ENCODE results near the gene ST6GAL2.

ST6GAL2 gene, protein sequence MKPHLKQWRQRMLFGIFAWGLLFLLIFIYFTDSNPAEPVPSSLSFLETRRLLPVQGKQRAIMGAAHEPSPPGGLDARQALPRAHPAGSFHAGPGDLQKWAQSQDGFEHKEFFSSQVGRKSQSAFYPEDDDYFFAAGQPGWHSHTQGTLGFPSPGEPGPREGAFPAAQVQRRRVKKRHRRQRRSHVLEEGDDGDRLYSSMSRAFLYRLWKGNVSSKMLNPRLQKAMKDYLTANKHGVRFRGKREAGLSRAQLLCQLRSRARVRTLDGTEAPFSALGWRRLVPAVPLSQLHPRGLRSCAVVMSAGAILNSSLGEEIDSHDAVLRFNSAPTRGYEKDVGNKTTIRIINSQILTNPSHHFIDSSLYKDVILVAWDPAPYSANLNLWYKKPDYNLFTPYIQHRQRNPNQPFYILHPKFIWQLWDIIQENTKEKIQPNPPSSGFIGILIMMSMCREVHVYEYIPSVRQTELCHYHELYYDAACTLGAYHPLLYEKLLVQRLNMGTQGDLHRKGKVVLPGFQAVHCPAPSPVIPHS

DNA sequence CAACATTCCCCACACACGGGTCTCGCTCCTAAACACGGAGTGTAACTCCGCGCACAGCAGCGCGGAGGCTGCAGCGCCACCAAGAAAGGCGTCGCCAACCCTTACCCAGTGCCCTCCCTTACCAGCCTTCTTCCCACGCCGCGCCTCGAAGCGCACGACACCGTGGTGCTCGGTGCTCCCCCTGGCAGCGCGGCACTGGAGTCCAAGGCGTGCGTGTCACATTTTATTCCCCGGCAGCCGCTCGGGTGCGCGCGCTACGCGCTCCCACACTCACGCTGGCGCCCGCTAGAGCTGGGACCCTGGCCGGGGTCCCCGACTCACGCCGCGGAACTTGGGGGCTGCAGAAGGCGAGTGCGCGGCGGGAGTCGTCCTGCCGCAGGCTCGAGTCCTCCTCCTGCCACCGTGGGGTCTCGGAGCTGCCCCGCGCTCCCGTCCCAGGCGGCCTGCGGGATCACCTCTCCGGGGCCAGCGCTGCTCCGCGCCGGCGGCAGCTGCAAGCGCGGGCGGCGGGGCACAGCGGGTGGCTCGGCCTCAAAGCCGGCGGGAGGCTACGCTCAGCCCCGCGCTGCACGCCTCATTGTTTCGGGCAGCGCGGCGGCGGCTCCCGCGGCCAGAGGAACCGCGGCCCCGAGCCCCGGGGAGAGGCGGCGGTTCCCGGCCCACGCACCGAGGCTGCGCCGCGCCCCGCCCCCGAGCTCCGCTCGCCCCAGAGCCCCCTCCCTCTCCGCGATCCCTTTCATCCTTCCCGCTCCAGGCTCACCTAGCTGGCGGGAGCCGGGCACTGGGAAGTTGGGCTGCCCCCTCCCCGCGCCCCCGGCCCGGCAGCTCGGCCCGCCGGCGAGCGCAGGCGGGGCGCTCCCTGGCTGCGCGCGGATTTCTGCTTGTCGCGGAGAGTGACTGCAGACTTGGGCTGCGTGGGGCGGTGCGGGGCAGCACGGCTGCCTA lies at the start of gene ST6GAL2:
Gene ST6GAL2 (minus strand): TSS at position 197 of the 945 bp plus-strand sequence. CDS start 42,190 bp downstream, outside the sequence.
- DNase-seq: no peak

DNA sequence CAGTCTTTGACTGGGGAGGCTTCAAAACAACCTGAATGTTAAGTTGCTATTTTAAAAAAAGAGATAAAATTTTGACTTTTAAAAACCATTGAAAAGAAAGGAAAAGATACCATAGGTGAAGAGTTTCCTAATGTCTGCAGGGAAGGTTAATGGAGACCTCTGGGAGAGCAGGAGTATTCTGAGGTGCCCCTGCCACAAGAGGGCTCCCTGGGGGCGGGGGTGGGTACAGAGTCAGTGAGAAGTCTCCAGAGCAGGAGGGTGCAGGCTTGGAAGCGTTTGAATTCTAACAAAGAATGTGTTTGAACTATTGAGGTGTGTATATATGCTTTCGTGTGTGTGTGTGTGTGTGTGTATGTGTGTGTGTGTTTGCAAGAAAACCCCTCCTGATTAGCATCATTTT lies 46.7 kb upstream of the ST6GAL2 start:
- DNase-seq: no peak

DNA sequence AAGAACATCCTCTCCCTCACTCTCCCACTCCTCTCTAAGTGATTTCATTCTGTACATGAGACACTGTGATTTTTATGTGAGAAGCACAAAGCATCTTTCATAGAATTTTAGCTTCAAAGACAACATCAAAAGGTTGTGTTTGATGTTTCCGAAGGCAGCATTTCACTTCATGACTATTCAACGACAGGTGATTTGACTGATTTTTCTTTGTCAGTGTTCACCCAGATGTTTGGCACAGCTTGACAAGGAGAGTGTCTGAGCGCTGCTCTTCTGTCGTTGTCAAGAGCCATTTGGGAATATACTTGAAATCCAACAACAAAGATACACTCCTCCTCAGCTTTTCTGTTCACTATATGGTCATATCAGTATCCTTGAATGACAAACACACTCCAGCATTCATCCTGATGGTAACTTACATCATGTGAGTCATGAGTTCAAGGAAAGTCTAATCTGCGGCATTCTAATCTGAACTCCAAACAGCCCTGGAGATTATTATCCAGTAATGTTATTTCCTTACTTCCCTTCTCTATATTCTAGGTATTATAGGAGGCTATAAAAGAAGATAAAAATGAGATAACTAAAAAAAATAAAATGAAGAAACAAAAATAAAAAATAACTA lies 45.9 kb upstream of the ST6GAL2 start:
- DNase-seq: no peak

DNA sequence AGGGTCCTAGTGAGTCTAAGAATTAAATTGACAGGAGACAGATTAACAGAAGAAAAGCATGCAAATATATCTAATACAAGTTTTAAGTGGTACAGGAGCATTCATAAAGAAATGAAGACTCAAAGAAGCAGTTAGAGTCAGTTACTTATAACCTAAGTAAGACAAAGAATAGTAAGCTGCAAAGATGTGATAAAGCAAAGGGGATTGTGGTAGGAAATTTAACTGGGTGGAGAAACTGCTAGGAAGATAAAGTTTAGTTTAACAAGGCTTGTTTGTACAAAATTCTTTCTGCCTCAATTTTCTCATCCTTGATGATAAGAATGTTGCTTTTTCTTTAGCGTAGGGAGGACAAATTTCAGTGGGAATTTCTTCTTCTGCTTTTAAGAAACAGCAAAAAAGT lies 35.5 kb upstream of the ST6GAL2 start:
- no peak for DNase-seq

DNA sequence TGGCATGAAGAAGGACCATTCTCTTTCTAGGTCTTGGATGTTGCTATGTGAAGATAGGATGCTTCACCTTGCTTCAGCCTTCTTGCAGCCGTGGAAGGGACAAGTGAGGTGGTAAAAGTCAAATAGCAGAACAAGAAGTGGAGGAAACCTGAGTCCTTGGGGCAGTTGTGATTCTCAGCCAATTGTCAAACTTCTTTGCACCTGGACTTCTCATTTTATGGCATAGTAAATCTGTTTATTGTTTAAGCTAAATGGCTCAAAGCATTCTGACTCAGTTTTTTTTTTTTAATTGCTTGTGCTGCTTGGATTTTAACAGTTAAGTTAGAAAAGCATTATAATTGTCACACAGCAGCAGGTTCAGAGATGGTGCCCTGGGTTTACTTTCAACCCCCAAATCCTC lies 33.0 kb upstream of the ST6GAL2 start:
- DNase-seq: no peak

DNA sequence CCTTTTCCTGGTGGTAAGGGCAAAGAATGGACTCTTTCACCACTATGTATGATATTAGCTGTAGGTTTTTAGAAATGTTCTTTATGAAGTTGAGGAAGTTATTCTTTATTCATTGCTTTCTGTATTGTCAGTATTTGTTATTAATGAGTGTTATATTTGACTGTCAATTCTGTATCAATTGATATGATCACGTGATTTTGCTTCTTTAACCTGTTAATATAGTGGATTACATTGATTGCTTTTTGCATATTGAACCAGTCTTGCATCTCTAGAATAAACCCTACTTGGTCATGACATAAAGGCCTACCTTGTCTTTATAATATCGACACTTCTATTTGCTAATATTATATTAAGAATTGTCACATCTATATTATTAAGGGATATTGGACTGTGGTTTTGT lies 18.3 kb upstream of the ST6GAL2 start:
- no peak for DNase-seq

DNA sequence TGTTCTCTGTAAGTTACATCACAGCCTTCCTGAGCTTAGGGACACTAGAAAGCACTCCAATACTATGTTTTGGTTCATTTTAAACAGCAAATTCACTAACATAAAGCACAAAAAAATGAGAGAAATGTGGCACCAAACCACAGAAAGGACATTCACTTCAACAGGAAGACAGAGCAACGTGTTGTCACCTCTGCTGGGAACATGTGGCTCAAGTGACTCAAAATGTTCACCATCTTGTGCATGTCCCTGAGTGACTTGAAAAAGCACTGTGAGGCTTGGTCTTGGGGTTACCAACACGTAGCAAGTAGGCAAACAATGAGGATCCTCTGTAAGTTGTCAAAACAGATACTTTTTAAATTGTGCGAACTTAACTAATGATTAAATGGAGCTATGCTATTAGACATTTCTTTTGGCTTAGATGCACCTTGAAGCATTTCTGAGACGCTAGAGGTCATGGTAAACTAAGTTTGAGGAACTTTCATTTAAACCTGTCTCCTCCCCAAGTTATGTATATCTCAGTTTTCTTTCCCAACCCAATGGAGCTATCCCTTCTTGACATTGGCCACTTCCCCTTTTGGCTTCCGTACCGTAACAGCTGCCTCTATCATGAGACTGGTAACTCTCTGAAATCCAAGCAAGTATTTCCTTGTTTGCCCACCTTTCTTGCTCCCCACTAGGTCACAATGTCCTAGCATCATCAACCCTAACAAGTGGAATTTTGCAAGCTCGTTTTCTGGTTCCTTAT lies 14.0 kb upstream of the ST6GAL2 start:
- no peak for DNase-seq

DNA sequence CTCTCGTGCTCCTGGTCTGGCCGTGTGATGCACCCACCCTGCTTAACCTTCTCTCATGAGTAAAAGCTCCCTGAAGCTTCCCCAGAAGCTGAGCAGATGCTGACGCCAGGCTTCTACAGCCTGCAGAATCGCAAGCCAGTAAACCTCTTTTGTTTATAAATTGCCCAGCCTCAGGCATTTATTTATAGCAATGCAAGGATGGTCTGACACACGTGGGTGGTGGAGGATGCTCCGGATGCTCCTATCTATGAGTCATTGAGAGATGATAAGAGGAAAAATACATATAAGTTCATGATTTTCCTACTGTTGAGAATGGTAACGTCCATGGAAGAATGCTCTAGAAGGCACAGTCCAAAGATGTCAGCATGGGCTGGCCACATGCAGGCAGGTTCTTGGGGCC lies 8.6 kb upstream of the ST6GAL2 start:
- DNase-seq: no peak

DNA sequence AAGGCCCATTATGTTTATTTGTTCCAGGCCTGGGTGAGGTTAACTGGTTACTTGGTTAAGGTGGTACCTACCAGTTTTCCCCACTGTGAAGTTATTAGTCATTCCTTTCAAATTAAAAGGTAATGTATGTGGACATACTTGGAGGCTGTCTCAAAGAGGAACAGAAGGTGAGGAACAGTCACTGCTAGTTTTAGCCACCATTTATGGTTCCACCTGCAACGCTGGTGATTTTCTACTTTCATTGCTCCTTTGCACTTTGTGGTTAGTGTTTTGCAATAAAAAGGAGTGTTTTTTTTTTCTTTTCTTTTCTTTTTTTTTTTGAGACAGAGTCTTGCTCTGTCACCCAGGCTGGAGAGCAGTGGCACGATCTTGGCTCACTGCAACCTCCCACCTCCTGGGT lies 6.1 kb upstream of the ST6GAL2 start:
- no peak for DNase-seq

DNA sequence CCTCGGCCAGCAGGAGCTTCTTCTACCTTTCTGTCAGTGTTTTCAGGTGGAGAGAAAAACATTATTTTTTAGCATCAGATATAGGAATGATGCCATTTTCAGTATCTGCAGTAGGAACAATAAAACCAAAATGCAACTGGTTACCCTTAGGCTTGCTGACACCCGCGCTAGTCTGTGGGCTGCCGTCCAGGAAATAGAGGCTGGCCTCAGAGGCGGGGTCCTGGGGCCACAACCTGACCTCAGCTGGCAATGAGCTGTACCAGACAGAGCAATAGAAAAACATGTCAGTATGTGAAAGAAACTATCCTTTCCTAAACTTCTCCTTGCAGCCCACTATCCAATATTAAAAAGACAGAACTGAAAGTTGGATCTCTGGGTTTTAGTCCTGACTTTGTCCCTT lies 4.6 kb upstream of the ST6GAL2 start:
- no peak for DNase-seq

DNA sequence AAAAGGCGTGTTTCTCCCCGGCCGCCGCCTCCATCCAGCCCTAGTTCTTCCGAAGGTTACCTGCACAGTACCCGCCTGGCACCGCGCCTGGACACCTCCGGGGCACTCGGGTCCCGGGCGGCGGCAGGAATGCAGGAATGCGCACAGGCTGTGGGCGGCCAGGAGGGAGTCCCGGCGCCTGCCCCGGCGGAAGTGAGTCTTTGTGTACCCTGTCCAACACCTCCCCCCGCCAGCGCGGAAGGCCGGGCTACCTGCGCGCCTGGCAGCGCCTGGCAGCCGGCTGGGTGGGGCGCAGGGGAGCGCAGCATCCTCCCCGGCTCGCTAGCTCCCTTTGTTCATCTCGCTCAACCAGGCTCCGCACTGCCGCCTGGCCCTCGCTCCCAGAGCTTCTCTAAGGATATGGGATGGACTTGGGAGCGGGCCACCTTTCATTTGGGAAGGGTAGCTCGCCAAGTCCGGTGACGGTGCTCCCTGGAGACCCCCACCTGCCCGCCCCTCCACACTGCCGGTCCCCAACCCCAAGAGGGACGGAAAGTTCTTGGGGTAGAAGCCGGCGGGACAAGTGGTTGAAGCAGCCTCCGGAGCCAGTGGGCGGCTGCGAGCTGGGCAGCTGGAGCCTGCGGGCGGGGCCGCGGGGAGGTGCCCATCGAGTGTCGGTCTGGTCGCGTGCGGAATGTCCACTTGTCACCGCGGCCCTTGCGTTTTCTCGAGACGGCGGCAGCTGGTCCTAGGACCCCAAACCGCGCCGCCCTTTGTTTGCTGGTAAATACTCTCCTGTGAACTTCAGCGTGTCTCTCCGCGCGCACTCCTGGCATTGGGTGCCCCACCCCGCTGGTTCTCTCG lies 1.2 kb upstream of the ST6GAL2 start:
- no peak for DNase-seq

DNA sequence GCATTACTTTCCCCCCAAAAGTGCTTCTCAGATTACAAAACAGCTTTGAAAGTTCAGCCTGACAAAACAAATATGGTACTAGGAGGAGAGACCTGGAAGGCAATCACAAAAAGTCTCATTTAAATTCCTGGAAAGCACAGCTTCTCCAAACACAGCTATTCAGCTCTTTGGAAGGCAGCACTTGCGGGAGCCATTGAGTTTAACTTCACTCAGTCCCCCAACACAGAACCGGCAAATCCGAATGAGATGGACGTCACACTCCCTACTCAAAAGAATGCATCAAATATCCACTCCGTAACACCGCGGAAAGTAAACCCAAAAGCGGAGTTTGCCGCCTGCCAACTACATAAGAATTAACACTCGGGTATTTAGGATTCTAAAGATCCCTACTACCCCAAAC lies 638 bp downstream of the ST6GAL2 start:
- no peak for DNase-seq

DNA sequence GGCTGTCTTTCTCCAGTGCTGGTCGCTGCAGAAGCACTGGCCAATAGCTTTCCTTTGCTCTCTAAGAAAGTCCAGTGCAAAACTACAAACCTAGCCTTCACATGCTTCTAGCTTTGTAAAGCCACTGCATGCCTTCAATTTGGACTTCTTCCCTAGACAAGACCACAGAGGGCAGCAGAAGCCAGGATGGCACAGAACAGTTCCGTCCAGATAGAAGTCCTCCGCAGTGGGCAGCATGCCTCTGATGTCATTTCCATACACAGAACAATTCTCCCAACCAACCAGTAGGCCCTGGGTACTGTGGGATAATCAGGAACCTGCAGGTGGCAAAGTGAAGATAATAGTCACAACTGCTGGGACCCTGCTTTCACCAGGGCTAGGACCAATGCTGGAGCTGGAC lies 3.3 kb downstream of the ST6GAL2 start:
- no peak for DNase-seq

DNA sequence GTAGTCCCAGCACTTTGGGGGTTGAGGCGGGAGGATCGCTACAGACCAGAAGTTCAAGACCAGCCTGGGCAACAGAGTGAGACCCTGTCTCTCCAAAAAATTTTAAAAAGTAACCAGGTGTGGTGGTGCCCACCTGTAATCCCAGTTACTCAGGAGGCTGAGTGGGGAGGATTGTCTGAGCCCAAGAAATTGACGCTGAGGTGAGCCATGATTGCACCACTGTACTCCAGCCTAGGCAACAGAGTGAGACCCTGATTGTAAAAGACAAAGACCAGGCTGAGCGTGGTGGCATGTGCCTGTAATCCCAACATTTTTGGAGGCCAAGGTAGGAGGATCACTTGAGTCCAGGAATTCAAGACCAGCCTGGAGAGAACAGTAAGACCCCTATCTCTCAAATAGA lies 7.8 kb downstream of the ST6GAL2 start:
- DNase-seq: no peak

DNA sequence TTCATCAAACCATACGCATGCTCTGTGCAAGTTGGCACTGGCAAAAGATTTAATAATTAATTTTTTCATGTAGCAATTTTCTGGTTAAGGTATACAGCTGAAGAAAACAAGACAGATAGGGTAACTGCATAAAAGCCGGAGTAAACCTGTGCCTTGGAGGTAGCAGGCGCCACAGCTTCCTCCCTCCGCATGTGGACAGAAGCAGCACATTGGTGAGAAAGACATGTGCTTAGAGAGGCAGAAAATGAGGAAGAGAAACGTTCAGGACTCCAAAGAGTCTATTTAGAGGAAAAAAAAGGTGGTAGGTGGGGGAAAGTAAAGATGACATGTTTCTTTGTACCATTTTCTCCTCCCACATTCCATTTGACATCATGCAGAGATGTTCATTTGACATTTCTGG lies 9.3 kb downstream of the ST6GAL2 start:
- no peak for DNase-seq

DNA sequence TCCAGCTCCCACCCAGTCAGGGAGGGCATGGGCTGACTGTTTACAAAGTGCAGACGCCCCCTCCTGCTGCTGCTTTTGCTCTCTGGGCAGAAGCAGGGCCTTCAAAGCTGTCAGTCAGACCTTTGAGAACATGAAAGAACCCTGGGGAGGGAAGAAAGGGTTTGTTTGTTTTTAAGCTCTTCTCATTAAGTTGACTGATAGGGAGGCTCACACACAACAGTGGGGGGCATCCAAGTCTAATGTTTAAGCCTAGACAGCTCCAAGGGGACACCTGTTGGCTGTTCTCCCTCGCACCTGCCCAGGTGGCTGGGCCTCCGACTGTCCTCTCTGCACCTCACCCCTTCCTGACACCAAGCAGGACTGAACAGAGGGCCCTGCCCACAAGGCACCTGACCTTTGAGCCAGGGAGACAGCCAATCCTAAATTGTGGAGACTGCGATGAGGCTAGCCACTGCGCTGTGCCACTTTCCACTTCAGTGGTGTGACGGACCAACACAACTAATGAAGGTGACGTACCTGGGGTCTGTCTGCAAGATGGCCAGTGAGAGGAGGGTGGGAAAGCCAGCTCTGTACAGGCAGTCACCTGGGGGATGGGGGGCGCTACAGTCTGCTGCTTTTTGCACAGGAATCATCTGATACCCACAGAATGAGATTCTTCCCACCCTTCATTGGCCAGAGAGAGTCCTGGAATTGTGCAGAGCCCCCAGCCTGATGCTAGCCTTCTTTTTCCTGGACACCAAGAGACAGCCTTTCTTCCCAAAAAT lies 16.3 kb downstream of the ST6GAL2 start:
- DNase-seq: no peak

DNA sequence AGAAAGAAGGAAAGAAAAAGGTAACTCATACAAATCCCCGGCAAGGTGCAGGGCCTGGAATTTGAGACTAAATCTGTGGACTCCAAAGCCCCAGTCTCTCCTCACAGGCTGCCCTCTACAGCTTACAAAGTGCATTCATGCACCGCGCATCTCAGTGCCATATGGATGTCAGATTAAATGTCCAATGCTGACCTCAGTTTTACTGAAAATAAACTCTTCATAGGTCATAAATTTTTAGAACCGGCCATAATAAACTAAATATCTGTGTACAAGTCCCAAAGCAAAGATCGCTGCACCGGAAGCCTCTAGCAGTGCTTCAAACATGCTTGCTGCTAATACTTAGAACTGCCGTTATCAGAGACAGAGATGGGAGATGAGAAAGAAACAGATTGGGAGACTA lies 17.7 kb downstream of the ST6GAL2 start:
- no peak for DNase-seq

DNA sequence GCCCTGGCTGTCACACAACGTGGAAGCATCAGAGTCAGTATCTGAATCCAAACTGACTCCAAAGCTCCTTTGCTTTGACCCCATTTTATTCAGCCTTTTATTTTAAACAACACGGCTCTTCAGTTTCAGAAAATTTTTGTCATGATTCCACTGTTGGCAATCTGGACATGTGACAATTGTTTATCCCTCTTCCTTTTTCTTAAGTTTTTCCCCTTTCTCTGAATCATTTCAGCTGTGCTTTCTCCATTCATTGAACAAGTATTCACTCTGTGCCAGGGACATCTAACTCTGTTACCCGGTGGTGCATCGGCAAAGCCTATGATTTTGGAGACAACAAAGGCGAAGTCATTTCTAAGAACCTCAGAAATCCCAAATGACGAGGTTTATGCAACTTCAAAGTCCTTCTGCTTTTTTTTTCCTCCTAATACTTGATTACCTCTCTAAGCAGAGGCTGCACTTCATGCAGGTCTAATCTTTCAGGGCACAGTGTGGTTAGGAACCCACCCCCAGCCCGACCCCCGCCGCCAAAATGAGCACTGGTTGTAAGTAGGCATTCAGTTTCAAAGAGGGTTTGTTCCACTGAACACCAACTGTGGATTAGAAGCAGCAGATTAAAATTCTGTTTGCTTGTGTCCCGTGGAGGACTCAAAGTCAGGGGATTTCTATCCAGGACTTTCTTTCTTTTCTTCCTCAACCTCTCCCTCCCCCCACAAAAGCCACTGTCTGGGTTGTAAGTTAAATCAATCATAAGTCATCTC lies 18.6 kb downstream of the ST6GAL2 start:
- DNase-seq: no peak

DNA sequence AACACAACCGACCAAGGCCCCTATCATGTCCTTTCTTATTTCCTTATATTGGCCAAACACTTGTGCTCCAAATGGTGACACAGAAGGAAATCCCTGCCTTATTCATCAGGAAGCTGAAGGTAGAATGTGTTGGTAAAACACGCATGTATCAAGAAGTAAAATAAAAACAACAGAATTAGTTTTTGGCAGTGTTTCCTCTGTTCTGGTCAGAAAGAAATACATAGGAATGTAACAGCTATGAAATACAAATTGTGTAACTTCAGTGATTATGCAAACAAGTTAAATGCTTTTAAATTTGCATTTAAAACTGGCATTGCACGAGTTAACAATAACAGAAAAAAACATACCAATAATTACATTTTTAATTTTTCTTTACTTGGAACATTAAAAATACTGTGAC lies 19.3 kb downstream of the ST6GAL2 start:
- DNase-seq: no peak

DNA sequence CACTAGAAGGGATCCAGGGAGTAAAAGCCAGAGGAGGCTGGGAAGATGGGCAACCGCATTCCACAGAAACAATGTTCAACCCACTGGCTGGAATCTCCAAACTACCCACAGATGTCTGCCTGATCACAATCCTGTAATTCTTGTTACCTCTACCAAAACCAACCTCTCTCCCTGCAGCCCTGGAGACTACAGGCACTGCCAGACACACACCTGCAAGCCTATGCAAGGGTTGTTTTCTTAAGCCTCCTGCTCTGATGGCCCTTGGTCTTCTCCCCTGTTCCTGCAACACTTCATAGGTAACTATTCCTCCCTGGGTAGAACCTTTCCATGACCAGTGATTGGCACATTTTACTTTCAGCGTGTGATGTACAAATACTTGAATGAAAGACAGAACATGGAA lies 21.9 kb downstream of the ST6GAL2 start:
- no peak for DNase-seq

Measured in SIG-M5 (cell line).